HCT116 (cell line): ENCODE measurements around the gene RAB30. TPM values are rescaled to one million over a fixed set of nuclear protein-coding genes. Genes with fewer than 3 reads are reported as not detected.
A peak's percentile ranks its signal among the peaks of the same experiment; 100 is the strongest.

ENCODE experiments used
- ATAC-seq: fragments of 200-7000 bp; cut with Tn5 transposase; 2 replicates; pipeline ENCODE4 v1.9.1; 2020; ENCODE audit warnings: mild to moderate bottlenecking, moderate library complexity
- BruUV-seq: library from RNA; stranded (reverse); fragments of 400-500 nt; replicated peaks from 2 replicates; lab custom pipeline; 2021; lab: Mats Ljungman, UMichigan
- CTCF ChIA-PET: fragments of 300-600 bp; sonication (Branson Sonifier 250); formaldehyde crosslinking; loops from one replicate; lab custom pipeline; 2021; ENCODE audit warnings: antibody characterized with exemption; lab: Charles Lee
- POLR2A ChIA-PET: fragments of 300-600, 350-600 bp; sonication (Branson Sonifier 250); formaldehyde crosslinking; loops from one replicate; lab custom pipeline; 2021; ENCODE audit warnings: antibody characterized with exemption; lab: Charles Lee
- RAD21 ChIA-PET, 2 experiments: fragments of 300-600 bp; sonication (Branson Sonifier 250); formaldehyde crosslinking; loops; one replicate each; lab custom pipeline; 2023; ENCODE audit warnings: low total read pairs in 2 of 2; ENCODE audit not compliant: uncharacterized antibody in 2 of 2, unreplicated experiment in 2 of 2, low non-redundant PET in 1 of 2; lab: Charles Lee
- DNase-seq: peaks from one replicate; pipeline ENCODE4 v3.0.0-alpha.2; 2010; ENCODE audit warnings: low read depth, low spot score
- H2AFZ ChIP-seq: fragments of 200-600 bp; shearing (Covaris generic), sonication (generic); 2 replicates; pipeline ENCODE4 v1.6.1; 2017; ENCODE audit warnings: low read depth, mixed run types, mixed read lengths, antibody characterized with exemption, low read length; ENCODE audit not compliant: poor library complexity, severe bottlenecking
- H3K27ac ChIP-seq: 2 replicates; pipeline ENCODE4 v1.5.1; 2012; ENCODE audit warnings: low read depth, low read length
- H3K27me3 ChIP-seq: fragments of 200-600 bp; sonication (generic); 2 replicates; pipeline ENCODE4 v1.6.1; 2016; ENCODE audit warnings: mixed run types, low read length, mixed read lengths; ENCODE audit not compliant: insufficient read depth
- H3K36me3 ChIP-seq, 2 experiments: fragments of 200-500 bp in 1 of 2; fragments of 200-600 bp in 1 of 2; sonication (Bioruptor generic) in 1 of 2; sonication (generic) in 1 of 2; 2 replicates each; pipeline versions ENCODE4 v1.5.1 to v1.6.1; 2014 to 2016; ENCODE audit warnings: low read length in 2 of 2, inconsistent platforms in 1 of 2, mixed read lengths in 1 of 2, mixed run types in 1 of 2; ENCODE audit not compliant: insufficient read depth in 2 of 2, control insufficient read depth in 1 of 2
- H3K4me1 ChIP-seq, 2 experiments: fragments of 200-600 bp in 1 of 2; sonication (generic) in 1 of 2; 2 replicates each; pipeline versions ENCODE4 v1.5.1 to v1.6.1; 2012 to 2017; ENCODE audit warnings: low read length in 2 of 2, inconsistent platforms in 1 of 2, mild to moderate bottlenecking in 1 of 2, mixed read lengths in 1 of 2, mixed run types in 1 of 2, moderate library complexity in 1 of 2; ENCODE audit not compliant: insufficient read depth in 2 of 2, control insufficient read depth in 1 of 2
- H3K4me2 ChIP-seq: fragments of 200-600 bp; sonication (generic); 2 replicates; pipeline ENCODE4 v1.6.1; 2017; ENCODE audit warnings: mixed run types, low read length, mixed read lengths
- H3K4me3 ChIP-seq, 2 experiments: fragments of 200-600 bp in 1 of 2; sonication (generic) in 1 of 2; replicated peaks in 1 of 2; 2 replicates each; pipeline ENCODE4 v1.5.1; 2011 to 2016; ENCODE audit warnings: low read length in 2 of 2, control low read depth in 1 of 2, low read depth in 1 of 2, mild to moderate bottlenecking in 1 of 2, mixed read lengths in 1 of 2, mixed run types in 1 of 2
- H3K79me2 ChIP-seq: fragments of 200-600 bp; sonication (generic); 2 replicates; pipeline ENCODE4 v1.6.1; 2017; ENCODE audit warnings: mild to moderate bottlenecking, mixed run types, low read length, moderate library complexity, mixed read lengths; ENCODE audit not compliant: insufficient read depth
- H3K9ac ChIP-seq: fragments of 200-600 bp; sonication (generic); 2 replicates; pipeline ENCODE4 v1.6.1; 2016; ENCODE audit warnings: low read length, mixed read lengths
- H3K9me2 ChIP-seq: fragments of 200-600 bp; sonication (generic), shearing (Covaris generic); 2 replicates; pipeline ENCODE4 v1.6.1; 2017; ENCODE audit warnings: mixed run types, mild to moderate bottlenecking, moderate library complexity; ENCODE audit not compliant: insufficient read depth
- H3K9me3 ChIP-seq, 2 experiments: fragments of 200-500 bp in 1 of 2; fragments of 200-600 bp in 1 of 2; sonication (Bioruptor generic) in 1 of 2; sonication (generic) in 1 of 2; 2 replicates each; pipeline ENCODE4 v1.6.1; 2014 to 2017; ENCODE audit warnings: low read length in 2 of 2, mixed read lengths in 2 of 2, inconsistent platforms in 1 of 2, low read depth in 1 of 2, mild to moderate bottlenecking in 1 of 2, mixed run types in 1 of 2, moderate library complexity in 1 of 2; ENCODE audit not compliant: control insufficient read depth in 1 of 2, insufficient read depth in 1 of 2
- H4K20me1 ChIP-seq: fragments of 200-600 bp; sonication (generic), shearing (Covaris generic); 2 replicates; pipeline ENCODE4 v1.6.1; 2017; ENCODE audit warnings: mixed run types, mild to moderate bottlenecking, moderate library complexity; ENCODE audit not compliant: insufficient read depth
- POLR2AphosphoS5 ChIP-seq: IDR thresholded peaks from 2 replicates; pipeline ENCODE4 v1.6.1; 2011; ENCODE audit warnings: mild to moderate bottlenecking, low read depth, low read length, moderate library complexity
- YY1 ChIP-seq: IDR thresholded peaks from 2 replicates; pipeline ENCODE4 v1.6.1; 2011; ENCODE audit warnings: low read length, low read depth, moderate library complexity, mild to moderate bottlenecking; ENCODE audit not compliant: insufficient replicate concordance; ENCODE audit errors: extremely low read depth
- ZFX ChIP-seq: fragments of 450-650 bp; IDR thresholded peaks from 2 replicates; pipeline ENCODE4 v1.6.1; 2017
- intact Hi-C: fragments of 100-400 bp; cut with micrococcal nuclease; formaldehyde crosslinking; loops from 2 replicates; pipeline ENCODE4 v1.10.0; 2022
- total RNA-seq: library from RNA; stranded (reverse); gene quantifications from one replicate; pipeline ENCODE4 v1.2.1, GENCODE V29; 2021; ENCODE audit not compliant: unreplicated experiment

Gene RAB30
- total RNA-seq, 1 experiment from 2014 or later = 5.7 TPM

GRCh38 chr11:83072350-83073242, 899 bp upstream of the RAB30 start:
- Histone ChIP-seq H3K79me2 (peaks cover 38% of the 10 kb centered on the region), H3K9me3 (no peaks in the 10 kb centered on the region), H2AFZ (no peak overlapping the region), H4K20me1 (no peaks in the 10 kb centered on the region), H3K36me3 (peaks cover 3 to 16% of the 10 kb centered on the region in 2 experiments; a peak in 3 of 4 replicates), H3K9ac (peak overlapping the region; percentile 95), H3K4me3 (peak overlapping the region; percentile 90 to 95), H3K4me1 (peaks cover 11 to 27% of the 10 kb centered on the region in 2 experiments), H3K4me2 (peak overlapping the region; percentile 87), H3K9me2 (no peaks in the 10 kb centered on the region), H3K27me3 (no peaks in the 10 kb centered on the region), H3K27ac (peak overlapping the region; percentile 77)
- DNase-seq = no peak
- POLR2A ChIA-PET = interaction anchor here (0.8 to 1.6 kb wide), 4 partner anchors 13 to 84 kb away, joined by 3 to 8 read pairs (median 4); partner anchors contain the start of gene PCF11
- CTCF ChIA-PET = no interaction called here
- no peak for ATAC-seq
- peak; percentile 68 for TF ChIP-seq ZFX
- no peak for TF ChIP-seq YY1
- RAD21 ChIA-PET = no interaction called here
- BruUV-seq = TSS peak; percentile 77
- intact Hi-C loops = no loop called here

GRCh38 chr11:83070731-83071566, 748 bp downstream of the RAB30 start:
- BruUV-seq = TSS peak; percentile 72
- RAD21 ChIA-PET = no interaction called here
- H3K9me2 ChIP-seq = no peaks in the 10 kb centered on the region
- H3K9ac ChIP-seq = peak overlapping the region; percentile 95
- H3K4me1 ChIP-seq = peaks cover 11 to 27% of the 10 kb centered on the region in 2 experiments
- no peaks in the 10 kb centered on the region for H3K9me3 ChIP-seq
- no peaks in the 10 kb centered on the region for H4K20me1 ChIP-seq
- peak; percentile 8 for ATAC-seq
- CTCF ChIA-PET = no interaction called here
- POLR2A ChIA-PET = interaction anchor here (1.6 kb wide), 1 partner anchor 85 kb away, joined by 8 read pairs; the partner anchor contains the start of gene PCF11
- H3K79me2 ChIP-seq = peaks cover 38% of the 10 kb centered on the region
- H3K27me3 ChIP-seq = no peaks in the 10 kb centered on the region
- peaks cover 0 to 13% of the 10 kb centered on the region in 2 experiments; a peak in 3 of 4 replicates for H3K36me3 ChIP-seq
- TF ChIP-seq YY1 (no peak), POLR2AphosphoS5 (no peak)
- TF ChIP-seq, all 23 proteins: peak for 0
- H3K27ac ChIP-seq = peak overlapping the region; percentile 19; the same call in 1 of the 2 replicates
- DNase-seq = no peak
- peak overlapping the region; percentile 90 to 95 for H3K4me3 ChIP-seq
- peak overlapping the region; percentile 87 for H3K4me2 ChIP-seq
- intact Hi-C loops = loop anchor here (1.0 kb wide), 2 partner anchors 85 to 170 kb away; partner anchors contain the start of gene DDIAS
- H2AFZ ChIP-seq = peak overlapping the region; percentile 36
